GM04503 (cell line): ENCODE measurements around the gene CORO1C.

ENCODE experiments used
- DNase-seq: peaks from one replicate; pipeline ENCODE4 v3.0.0-alpha.2; 2012; ENCODE audit warnings: low read depth

The CORO1C gene

DNA sequence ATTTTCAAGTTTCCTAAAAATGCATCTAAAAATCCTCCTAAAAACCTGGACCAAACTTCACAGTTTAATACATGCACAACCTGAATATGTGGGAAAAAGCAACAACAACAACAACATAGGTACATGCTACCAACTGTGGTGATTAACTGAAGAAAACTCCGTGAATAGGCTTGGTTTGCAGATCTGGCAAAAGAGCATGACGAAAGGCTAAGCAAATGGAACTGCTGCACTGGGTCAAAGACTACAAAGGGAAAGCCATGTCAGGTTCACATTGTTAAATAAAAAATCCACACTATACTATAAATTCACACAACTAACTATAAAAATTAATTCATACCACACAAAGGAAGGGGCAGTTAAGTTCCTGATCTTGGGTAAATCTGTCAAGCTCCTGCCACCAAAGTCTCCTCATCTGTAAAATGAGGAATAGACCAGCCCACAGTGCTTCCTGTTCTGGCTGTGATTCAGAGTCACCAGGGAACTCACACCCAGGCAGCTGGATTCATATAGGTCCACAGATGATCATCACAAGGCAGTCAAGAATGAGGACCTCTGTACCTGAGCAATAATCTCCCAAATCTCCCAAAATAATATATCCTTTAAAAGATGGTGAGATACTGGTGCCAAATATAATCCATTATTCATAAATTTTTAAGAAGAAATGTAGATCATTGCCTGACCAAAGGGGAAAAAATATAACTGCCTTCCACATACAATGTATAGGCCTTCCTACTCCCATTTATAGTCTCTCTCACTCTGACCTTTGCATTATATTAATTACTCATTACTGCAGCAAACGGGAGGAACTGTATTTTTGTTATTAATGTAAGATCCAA lies 7.0 kb downstream of the CORO1C start:
- no peak for DNase-seq

DNA sequence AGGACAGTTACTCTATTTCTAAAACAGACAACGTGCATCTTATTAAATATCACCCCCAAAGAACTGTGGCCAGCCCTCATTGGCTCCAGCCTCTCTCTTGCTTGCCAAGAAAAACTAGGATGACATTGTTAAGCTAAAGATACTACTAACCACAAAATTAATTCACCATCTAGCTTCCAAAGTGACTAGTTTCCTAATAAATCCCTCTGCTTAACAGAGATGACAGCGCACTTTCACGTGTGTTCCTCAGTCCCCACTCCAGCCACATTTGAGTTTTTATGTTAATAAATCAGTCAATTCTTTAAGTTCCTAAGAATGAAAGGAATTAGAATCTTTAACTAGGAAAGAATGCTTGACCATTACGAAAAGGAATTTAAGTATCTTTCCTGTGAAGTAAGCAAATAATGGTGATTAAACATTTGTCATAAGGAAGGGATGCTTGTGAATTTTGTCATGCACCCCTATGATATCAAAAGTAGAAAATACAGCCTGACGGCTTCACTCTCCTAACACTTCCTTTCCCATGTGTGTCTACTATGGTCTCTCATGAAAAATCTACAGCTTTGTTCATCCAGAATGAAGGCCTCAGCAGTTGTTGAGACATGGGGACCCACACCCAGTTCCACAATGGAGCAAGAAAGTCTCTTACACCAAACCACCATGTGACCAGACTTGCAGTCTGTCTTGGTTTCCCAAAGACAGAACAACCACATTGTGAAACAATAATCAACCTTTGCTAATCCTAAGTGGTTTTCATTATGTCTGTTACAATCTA lies 8.1 kb downstream of the CORO1C start:
- peak; percentile 95 for DNase-seq

DNA sequence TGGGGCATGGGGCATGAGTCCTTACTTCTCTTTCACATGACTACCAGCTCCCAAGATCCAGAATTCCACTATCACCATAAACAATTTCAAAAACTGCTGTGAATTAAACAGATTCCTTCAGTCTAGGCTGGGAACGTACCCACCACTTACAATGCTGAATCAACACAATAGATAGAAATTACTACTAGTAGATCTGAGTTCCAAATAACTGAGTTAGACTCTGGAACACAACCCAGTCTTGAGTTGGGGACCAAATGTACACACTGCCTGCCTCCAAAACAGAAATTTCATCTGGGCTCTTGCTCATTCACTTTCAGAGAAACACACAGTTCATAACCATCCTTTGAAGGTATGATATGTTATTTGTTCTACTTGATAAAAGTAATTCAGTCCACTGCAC lies 8.9 kb downstream of the CORO1C start:
- DNase-seq, result no peak

DNA sequence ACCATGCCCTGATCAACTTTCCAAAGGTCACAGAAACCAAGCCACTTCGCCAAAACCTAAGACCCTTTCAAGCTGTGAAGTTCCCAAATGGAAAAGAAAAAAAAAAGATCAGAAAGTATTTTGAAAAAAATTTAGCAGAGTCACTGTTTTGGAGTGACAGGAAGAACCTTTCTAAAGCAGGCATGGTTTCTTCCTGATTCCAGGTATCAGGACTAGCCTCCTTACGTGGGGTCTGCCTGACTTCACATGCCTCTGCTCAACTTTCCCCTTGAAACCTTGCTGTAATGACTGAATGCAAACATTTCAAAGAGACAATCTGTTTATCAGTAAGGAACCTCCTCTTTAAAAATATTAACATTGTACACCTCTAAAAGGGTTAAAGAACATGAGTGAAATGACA lies 9.5 kb downstream of the CORO1C start:
- DNase-seq, result no peak

DNA sequence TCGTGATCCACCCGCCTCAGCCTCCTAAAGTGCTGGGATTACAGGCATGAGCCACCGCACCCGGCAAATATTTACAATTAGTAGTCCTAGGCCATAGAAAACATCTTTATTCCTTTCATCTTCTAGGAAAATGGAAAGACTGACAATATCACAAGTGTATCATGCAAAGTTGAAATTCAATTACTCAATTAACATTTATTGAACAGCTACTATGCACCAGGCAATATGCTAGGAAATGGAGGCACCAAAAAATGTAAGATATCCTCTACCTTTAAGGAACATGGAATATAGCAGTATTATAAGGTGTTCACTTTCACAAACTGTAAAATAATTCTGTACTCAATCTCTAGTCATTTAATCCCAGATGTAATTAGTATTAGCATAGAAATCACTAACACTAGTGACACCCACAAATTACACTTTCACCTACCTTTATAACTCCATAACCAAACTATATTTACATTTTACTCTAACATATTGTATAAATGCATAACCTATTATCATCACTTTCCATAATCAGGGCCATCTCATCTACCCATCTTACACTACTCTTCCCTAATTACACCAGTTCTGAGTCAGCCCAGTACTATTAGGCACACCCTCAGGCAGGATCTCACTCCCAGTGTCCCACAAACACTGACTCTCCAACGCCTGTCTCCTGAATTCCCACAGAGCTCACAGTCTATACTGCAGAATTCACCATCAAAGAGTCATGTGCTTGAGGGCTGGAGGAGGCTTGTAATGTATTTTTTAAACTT lies 10.4 kb downstream of the CORO1C start:
- DNase-seq, result no peak

DNA sequence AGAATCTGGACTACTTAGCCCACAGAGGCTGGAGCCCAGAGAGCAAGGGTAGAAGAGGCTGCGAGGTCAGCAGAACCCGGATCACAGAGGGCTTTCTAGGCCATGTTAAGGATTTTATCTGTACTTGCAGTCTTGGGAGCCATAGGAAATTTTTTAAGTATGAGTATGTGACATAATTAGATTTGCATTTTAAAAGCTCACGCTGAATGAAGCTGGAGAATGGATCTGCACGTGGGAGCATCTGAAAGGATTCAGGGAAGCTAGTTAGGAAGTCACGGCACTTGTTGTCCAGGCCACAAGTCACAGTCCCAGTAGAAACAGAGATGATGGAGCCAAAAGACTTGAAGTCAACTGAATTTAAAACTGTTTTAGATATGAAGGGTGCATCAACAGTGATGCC lies 14.1 kb downstream of the CORO1C start:
- DNase-seq, result no peak

DNA sequence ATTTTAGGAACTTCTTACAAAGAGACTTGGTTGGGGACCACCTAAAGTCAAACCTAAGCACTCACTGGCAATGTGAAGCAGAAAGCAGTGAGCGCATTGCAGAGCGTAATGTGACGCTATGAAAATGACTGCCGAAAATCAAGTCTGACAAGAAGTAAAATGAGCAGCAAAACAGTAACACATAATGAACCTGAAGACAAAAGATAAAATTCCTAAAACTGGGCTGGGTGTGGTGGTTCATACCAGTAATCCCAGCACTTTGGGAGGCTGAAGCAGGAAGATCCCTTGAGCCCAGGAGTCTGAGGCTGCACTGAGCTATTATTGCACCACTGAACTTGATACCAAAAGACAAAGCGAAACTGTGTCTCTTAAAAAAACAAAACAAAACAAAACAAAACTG lies 16.5 kb downstream of the CORO1C start:
- no peak for DNase-seq

DNA sequence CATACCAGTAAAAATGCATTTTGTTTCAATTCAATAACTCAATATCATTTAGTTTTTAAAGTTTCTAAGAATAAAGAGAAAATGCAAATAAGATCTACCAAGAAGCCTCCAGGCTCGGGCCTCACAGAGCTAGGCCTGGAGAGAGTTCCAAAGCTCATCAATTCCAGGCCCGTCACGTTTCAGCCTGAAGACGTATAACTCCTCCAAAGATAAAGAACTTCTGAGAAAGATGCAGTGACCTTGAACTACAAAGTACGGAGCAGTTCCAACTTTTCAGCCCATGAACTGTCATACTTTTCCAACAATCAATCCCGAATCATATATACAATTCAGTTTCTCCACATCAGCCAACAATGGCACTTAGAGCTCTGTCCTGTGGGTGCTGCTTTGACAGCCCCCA lies 17.8 kb downstream of the CORO1C start:
- no peak for DNase-seq

DNA sequence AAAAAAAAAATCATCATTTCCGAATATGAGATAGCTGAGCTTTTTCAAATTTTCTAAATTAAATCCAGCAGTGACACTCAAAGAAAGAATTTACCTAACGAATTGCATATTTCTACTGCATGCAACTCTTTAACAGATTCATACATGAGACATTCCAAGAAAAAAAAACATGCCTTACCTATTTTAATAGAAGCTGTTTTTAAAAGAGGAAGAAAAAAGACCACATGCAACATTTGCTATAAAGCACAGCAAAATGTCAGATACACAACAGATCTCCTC lies 18.5 kb downstream of the CORO1C start:
- no peak for DNase-seq

DNA sequence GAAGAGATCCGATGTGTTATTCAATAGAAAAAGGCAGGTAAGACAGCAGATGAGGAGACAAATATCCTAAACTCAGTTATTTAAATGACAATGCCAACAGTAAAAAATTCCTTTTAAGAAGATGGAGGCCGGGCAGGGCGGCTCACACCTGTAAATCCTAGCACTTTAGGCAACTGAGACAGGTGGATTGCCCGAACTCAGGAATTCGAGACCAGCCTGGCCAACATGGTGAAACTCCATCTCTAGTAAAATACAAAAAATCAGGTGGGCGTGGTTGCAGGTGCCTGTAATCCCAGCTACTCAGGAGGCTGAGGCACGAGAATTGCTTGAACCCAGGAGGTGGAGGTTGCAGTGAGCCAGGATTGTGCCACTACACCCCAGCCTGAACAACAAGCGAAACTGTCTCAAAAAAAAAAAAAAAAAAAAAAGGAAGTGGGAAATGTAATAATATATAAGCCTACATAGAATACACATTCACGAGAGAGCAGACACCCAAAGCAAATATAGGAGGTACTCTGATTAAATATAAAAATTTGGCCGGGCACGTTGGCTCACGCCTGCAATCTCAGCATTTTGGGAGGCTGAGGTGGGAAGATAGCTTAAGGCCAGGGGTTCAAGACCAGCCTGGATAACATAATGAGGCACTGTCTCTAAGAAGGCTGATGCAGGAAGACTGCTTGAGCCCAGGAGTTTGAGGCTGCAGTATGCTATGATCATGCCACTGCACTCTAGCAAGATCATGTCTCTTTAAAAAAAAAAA lies 19.0 kb downstream of the CORO1C start:
- no peak for DNase-seq

DNA sequence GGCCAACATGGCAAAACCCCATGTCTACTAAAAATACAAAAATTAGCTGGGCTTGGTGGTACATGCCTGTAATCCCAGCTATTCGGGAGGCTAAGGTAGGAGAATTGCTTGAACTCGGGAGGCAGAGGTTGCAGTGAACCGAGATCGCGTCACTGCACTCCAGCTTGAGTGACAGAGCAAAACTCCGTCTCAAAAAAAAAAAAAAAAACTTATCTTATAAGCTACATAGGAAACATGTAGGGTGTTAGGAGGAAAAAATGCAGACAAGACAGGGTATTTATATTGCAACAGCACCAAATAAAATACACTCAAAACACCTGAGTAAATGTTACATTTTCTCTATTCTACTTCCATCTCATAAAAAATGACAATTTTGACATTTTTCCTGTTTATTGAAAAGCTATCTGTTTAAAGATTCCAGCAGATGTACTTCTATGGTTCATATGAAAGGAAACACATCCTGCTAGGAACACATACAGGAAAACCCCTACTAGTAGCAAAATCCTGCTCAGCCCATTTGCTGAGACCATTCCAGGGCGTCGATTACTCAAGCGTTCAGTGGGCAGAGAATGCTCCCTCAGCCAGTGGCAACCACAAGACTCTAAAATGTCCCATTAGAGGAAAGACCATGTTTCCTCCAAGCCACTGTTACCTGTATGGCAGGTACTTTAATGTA lies 19.7 kb downstream of the CORO1C start:
- DNase-seq, result no peak

DNA sequence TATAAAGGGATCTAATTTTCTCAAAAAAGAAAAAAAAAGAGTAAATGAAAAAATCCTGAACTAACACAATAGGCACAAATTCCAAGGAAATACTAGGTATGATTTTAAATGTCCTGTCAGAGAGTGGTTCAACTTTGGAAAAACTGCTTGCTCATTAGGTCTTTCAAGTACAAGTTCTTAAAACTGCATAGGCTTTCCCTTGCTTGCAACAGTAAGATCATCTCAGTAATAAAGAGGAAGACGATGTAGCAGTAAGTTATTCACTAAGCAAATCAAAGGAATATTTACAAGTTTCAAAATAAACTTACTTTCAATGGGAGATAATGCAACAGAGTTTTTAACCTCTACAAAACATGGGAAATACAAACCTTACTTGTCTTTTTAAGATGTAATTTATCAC lies 21.6 kb downstream of the CORO1C start:
- no peak for DNase-seq

DNA sequence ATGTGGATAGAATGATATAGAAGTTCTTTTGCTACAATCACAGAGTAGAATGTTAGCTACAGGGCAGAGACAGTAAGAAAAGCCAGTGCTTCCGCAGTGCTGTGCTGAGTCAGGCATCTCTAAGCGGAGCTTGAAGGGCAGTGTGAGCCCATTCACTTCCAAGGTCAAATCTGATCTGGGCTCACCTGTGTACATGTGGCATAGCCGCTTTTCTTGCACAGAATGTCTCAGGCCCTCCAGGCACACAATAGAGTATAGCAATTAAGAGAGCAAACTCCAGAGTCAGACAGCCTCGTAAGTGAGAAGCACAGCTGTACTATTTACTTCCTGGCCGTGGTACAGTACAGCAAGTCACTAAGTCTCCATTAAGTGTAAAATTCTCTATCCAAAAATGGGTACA lies 26.8 kb downstream of the CORO1C start:
- no peak for DNase-seq

DNA sequence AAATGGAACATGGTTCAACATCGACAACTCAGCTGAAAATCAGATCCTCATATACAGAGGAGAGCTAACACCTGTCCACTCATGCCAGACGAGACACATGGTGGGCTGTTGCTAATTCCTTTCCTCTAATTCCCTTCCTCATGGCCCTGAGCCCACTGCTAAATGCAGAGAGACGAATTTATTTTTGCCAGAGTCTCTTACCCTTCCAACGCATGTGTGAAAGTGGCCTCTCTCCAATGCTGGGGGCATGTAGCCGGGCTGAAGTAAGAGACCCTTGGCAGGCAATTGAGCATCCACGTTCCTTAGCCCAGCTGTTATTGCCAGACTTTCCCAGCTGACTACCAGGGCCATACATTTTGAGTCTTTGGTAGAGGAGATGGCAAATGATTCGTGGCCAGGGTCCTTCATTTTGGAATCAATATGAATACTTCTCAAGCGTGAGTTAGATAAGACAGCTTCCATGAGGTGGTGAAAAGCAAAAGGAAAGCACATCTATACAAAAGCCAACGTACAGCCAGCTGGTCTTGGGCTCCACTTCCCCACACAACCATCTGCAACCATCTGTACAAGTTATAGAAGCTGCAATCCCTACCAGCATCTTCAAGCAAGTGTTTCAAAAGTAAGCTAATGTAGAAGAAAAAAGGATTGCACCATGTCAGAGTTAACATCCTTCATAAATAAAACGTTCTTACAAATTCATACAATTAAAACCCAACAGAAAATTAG lies 28.6 kb downstream of the CORO1C start:
- no peak for DNase-seq

DNA sequence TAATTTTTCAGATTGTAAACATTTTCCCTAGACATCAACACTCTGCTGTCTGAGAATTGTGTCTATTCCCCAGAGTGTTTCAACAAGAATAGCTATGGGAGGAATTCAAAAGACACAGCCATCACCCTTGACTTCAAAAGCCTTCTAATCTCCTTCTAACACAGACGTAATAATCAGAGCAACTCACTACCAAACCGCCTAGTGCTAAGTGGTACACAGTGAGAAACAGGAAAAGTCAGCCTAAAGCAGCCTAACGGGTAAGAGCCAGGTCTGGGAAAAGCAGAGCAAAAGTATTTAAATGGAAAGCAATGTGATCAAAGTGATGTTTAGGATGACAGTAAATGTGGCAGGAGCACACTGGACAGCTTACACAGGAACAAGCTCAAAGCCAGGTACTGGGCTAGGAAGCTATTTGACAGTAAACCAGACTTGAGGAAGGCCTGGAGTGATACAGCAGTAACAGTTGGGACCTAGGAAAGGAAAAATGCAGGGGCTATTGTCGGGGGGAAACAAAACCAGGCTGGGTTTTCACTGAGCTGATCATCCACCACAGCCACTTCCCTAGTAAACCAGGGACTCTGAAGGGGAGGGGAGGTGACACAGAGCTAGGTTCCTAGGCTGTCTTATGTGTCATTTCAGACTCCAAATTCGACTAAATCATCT lies 29.4 kb downstream of the CORO1C start:
- DNase-seq, result no peak

DNA sequence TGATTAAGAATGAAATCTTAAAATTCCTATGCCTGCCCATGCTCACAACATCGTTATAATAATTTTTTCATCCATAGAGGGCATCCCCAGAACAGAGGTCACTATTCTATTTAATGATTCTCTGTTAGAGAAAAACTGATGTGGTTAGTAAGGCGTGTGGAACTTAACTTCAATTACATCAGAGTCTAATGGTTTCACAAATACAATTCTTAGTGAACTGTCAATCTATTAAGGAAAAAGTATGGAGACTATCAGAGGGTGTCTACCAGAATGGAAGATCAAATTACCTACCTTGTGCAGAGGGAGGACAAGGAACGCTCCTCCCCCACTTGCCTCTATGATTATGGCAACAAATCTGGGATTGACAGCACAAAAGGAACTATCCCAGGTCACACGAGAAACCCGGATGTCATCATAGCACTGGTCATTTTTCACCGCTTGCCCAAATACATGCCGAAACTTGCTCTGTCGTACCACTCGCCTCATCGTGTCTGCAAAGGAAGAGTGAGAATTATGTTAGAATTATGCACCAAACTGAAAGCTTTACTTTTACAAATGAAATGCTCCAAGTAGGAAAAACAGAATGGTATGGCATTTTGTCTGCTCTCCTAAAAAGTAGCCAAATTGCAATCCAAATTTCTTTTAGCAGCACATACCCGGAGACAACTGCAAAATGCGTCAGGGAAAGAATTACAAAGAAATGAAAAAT lies 30.3 kb downstream of the CORO1C start:
- DNase-seq, result no peak

DNA sequence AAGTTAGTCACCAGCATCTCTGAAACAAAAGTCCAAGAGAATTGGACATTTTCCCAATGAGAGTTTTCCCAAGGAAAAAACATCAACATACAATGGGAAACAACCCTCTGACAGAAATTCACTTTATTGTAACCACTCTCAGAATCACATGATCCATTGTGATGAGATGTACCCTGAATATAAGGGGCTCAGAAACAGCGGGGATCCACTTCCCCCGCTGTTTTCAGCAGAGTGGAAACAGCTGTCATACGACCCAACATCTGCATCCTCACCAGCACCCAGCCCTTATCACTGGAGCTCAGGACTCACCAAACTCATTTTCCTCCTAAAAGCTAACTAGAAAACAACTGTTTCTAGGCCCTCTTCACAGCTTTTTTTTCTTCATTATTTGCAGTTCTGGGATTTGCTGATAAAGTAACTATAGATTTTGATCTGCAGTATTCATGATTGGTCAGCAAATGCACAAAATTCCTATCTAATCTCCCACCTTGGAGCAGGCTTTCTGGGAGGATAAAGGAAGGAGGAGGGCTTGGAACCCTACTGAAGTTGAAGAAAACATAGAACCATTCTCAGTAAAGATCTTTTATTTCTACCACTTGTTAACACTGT lies 31.3 kb downstream of the CORO1C start:
- DNase-seq, result no peak

DNA sequence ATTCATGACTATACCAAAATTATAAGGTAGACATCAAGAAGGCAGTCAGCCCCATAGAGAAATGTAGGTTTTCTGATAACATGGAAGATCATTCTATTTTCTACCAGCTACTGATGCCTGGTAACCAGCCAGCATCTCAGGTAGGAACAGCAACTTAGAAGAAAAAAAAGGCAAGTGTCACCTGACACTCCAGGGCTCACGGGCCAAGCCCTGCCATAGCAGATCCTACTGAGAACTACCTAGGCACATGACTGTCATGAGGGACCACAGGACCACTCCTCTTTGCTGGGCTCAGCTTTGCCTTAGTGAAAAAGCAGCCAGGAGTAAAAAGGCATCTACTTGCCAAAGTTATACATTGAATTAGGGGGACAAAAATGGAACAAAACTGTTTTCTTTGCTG lies 33.4 kb downstream of the CORO1C start:
- DNase-seq, result no peak

DNA sequence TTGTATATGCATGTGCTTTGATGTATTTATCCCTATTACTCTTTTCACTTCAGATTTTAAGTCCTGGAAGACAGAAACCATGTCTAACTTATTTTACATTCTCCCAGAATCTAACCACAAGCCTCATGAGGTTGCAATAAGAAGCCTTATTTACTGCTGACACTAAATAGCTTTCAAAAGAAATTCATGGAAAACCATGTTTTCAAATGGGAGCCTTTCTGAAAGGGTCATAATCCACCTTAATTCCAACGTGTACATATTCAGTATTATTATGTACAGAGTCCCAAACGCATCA lies 34.4 kb downstream of the CORO1C start:
- no peak for DNase-seq
